BLaER1 treated with 17β-estradiol and CSF1 and Interleukin-3, amounts not matched to agents 10 nM and 100 nM (cell line): ENCODE results near the gene DDHD1.
"Not testable (repeated sequence)": the region's sequence is repeated elsewhere in the genome, so short reads cannot be mapped to it uniquely, and the experiment has no call there.

Experiments
- H3K27ac ChIP-seq, 11 experiments: shearing (Covaris generic); formaldehyde crosslinking; 2 replicates each; pipeline ENCODE4 v1.8.1; 2022
- H3K27me3 ChIP-seq, 11 experiments: shearing (Covaris generic); formaldehyde crosslinking; 2 replicates each; pipeline ENCODE4 v1.8.1; 2022
- H3K36me3 ChIP-seq, 11 experiments: shearing (Covaris generic); formaldehyde crosslinking; 2 replicates each; pipeline ENCODE4 v1.8.1; 2022
- H3K4me1 ChIP-seq, 10 experiments: shearing (Covaris generic); formaldehyde crosslinking; 2 replicates each; pipeline ENCODE4 v1.8.1; 2022
- H3K4me2 ChIP-seq, 11 experiments: shearing (Covaris generic); formaldehyde crosslinking; 2 replicates each; pipeline ENCODE4 v1.8.1; 2022
- H3K4me3 ChIP-seq, 10 experiments: shearing (Covaris generic); formaldehyde crosslinking; 2 replicates each; pipeline ENCODE4 v1.8.1; 2022
- H3K9ac ChIP-seq, 11 experiments: shearing (Covaris generic); formaldehyde crosslinking; 2 replicates each; pipeline ENCODE4 v1.8.1; 2022
- H3K9me3 ChIP-seq, 11 experiments: shearing (Covaris generic); formaldehyde crosslinking; replicated peaks in 1 of 11; 2 replicates each; pipeline ENCODE4 v1.8.1; 2022
- H4K20me1 ChIP-seq, 11 experiments: shearing (Covaris generic); formaldehyde crosslinking; 2 replicates each; pipeline ENCODE4 v1.8.1; 2022
- Cebpa-rat ChIP-seq, 11 experiments: shearing (Covaris generic); IDR thresholded peaks; 2 replicates each; pipeline ENCODE4 v1.8.1; 2022

Gene DDHD1

GRCh38 chr14:53124786-53125185, 28.3 kb downstream of the DDHD1 start:
- Histone ChIP-seq H3K4me3 (no peak overlapping the region), H4K20me1 (peaks cover 0 to 7% (median 0%) of the 10 kb centered on the region in 11 experiments; a peak in 3 of 22 replicates), H3K4me2 (peak overlapping the region in 3 of 11 experiments; percentile 19 to 44 (median 26); a peak in 3 of 22 replicates), H3K27me3 (no peaks in the 10 kb centered on the region), H3K9me3 (peaks cover 38 to 52% (median 49%) of the 10 kb centered on the region in 11 experiments), H3K36me3 (peaks cover 4 to 33% (median 15%) of the 10 kb centered on the region in 11 experiments; a peak in 14 of 22 replicates), H3K9ac (no peak overlapping the region), H3K27ac (no peak overlapping the region), H3K4me1 (peaks cover 6 to 35% (median 13%) of the 10 kb centered on the region in 10 experiments; a peak in 16 of 20 replicates)
- TF ChIP-seq Cebpa-rat (IDR thresholded peaks at IDR 0.05): no peak

GRCh38 chr14:53121419-53121818, 31.7 kb downstream of the DDHD1 start:
- H3K9ac ChIP-seq, H3K4me2 ChIP-seq, H4K20me1 ChIP-seq, H3K27me3 ChIP-seq, H3K27ac ChIP-seq, H3K4me3 ChIP-seq: not testable (repeated sequence)
- Histone ChIP-seq H3K4me1 (peaks cover 0 to 14% (median 2%) of the 10 kb centered on the region in 10 experiments; a peak in 10 of 20 replicates), H3K36me3 (peaks cover 11 to 45% (median 26%) of the 10 kb centered on the region in 11 experiments; a peak in 20 of 22 replicates), H3K9me3 (peaks cover 36 to 62% (median 59%) of the 10 kb centered on the region in 11 experiments)

- Histone ChIP-seq H3K9me3 (peaks cover 59 to 99% (median 90%) of the 10 kb centered on the region in 11 experiments), H3K4me3 (0 out of 20 replicates have a peak overlapping the region, but pooled peaks of 1 of the 10 experiments have one; percentile 16), H3K36me3 (peaks cover 11 to 67% (median 29%) of the 10 kb centered on the region in 11 experiments; a peak in 20 of 22 replicates)
- not testable (repeated sequence) for H3K27ac ChIP-seq, H4K20me1 ChIP-seq, H3K9ac ChIP-seq, H3K27me3 ChIP-seq, H3K4me2 ChIP-seq, H3K4me1 ChIP-seq
Measured at GRCh38 chr14:53117479-53117878, 35.6 kb downstream of the DDHD1 start.

GRCh38 chr14:53113989-53114388, 39.1 kb downstream of the DDHD1 start:
- Histone ChIP-seq H3K36me3 (peaks cover 6 to 48% (median 20%) of the 10 kb centered on the region in 11 experiments; a peak in 20 of 22 replicates), H3K9ac (no peak overlapping the region), H3K27me3 (no peaks in the 10 kb centered on the region), H4K20me1 (peaks cover 0 to 8% (median 0%) of the 10 kb centered on the region in 11 experiments; a peak in 2 of 22 replicates), H3K4me2 (no peak overlapping the region), H3K4me1 (peaks cover 13 to 23% (median 17%) of the 10 kb centered on the region in 10 experiments), H3K4me3 (no peak overlapping the region), H3K27ac (no peak overlapping the region), H3K9me3 (peaks cover 30 to 65% (median 57%) of the 10 kb centered on the region in 11 experiments)
- no peak for TF ChIP-seq Cebpa-rat (IDR thresholded peaks at IDR 0.05)

- H3K4me1 ChIP-seq: peaks cover 25 to 40% (median 29%) of the 10 kb centered on the region in 10 experiments
- H3K9me3 ChIP-seq: peaks cover 15 to 47% (median 37%) of the 10 kb centered on the region in 11 experiments
- no peak for TF ChIP-seq Cebpa-rat (IDR thresholded peaks at IDR 0.05)
- H3K4me3 ChIP-seq: peak overlapping the region in 4 of 10 experiments; percentile 56 to 65 (median 62); a peak in 4 of 20 replicates
- H4K20me1 ChIP-seq: peaks cover 0 to 3% (median 0%) of the 10 kb centered on the region in 11 experiments; a peak in 1 of 22 replicates
- peak overlapping the region; percentile 83 to 98 (median 91); a peak in 21 of 22 replicates for H3K4me2 ChIP-seq
- H3K27me3 ChIP-seq: no peaks in the 10 kb centered on the region
- peak overlapping the region; percentile 72 to 94 (median 87); a peak in 18 of 22 replicates for H3K27ac ChIP-seq
- peak overlapping the region in 9 of 11 experiments; percentile 77 to 88 (median 80); a peak in 10 of 22 replicates for H3K9ac ChIP-seq
- peaks cover 0 to 31% (median 10%) of the 10 kb centered on the region in 11 experiments; a peak in 11 of 22 replicates for H3K36me3 ChIP-seq
Measured at GRCh38 chr14:53110096-53110495, 43.0 kb downstream of the DDHD1 start.

- Histone ChIP-seq H3K27me3 (no peaks in the 10 kb centered on the region), H3K4me1 (peaks cover 25 to 40% (median 29%) of the 10 kb centered on the region in 10 experiments), H3K36me3 (peaks cover 0 to 26% (median 7%) of the 10 kb centered on the region in 11 experiments; a peak in 10 of 22 replicates), H3K9ac (peak overlapping the region; percentile 75 to 88 (median 80)), H3K27ac (peak overlapping the region; percentile 72 to 94 (median 87)), H3K9me3 (peaks cover 14 to 40% (median 30%) of the 10 kb centered on the region in 11 experiments), H3K4me2 (peak overlapping the region; percentile 83 to 98 (median 91)), H3K4me3 (peak overlapping the region; percentile 48 to 71 (median 62)), H4K20me1 (peaks cover 0 to 3% (median 0%) of the 10 kb centered on the region in 11 experiments; a peak in 1 of 22 replicates)
- TF ChIP-seq Cebpa-rat (IDR thresholded peaks at IDR 0.05): no peak
Measured at GRCh38 chr14:53109105-53110041, 43.8 kb downstream of the DDHD1 start.

- H3K27ac ChIP-seq: peak overlapping the region; percentile 72 to 94 (median 87)
- peaks cover 10 to 31% (median 21%) of the 10 kb centered on the region in 11 experiments for H3K9me3 ChIP-seq
- peak overlapping the region; percentile 75 to 88 (median 80) for H3K9ac ChIP-seq
- H3K36me3 ChIP-seq: peaks cover 0 to 23% (median 4%) of the 10 kb centered on the region in 11 experiments; a peak in 10 of 22 replicates
- H3K4me3 ChIP-seq: peak overlapping the region; percentile 48 to 71 (median 62)
- peaks cover 27 to 40% (median 32%) of the 10 kb centered on the region in 10 experiments for H3K4me1 ChIP-seq
- TF ChIP-seq Cebpa-rat (IDR thresholded peaks at IDR 0.05): no peak
- H3K4me2 ChIP-seq: peak overlapping the region; percentile 83 to 98 (median 91)
- no peaks in the 10 kb centered on the region for H3K27me3 ChIP-seq
- H4K20me1 ChIP-seq: no peaks in the 10 kb centered on the region; a peak in 1 of 22 replicates
Measured at GRCh38 chr14:53108292-53109104, 44.6 kb downstream of the DDHD1 start.

- Histone ChIP-seq H3K27me3 (no peaks in the 10 kb centered on the region), H3K4me3 (peak overlapping the region in 1 of 10 experiments; percentile 1; a peak in 1 of 20 replicates), H3K4me1 (peaks cover 27 to 40% (median 32%) of the 10 kb centered on the region in 10 experiments), H4K20me1 (no peaks in the 10 kb centered on the region; a peak in 1 of 22 replicates), H3K4me2 (0 out of 22 replicates have a peak overlapping the region, but pooled peaks of 2 of the 11 experiments have one; percentile 94 to 96), H3K36me3 (peaks cover 0 to 35% (median 9%) of the 10 kb centered on the region in 11 experiments; a peak in 12 of 22 replicates), H3K27ac (no peak overlapping the region), H3K9me3 (peaks cover 10 to 21% (median 16%) of the 10 kb centered on the region in 11 experiments), H3K9ac (no peak overlapping the region)
- TF ChIP-seq Cebpa-rat (IDR thresholded peaks at IDR 0.05): no peak
Measured at GRCh38 chr14:53106768-53107167, 46.4 kb downstream of the DDHD1 start.
